Measurements from ENCODE around the gene NABP2. TPM values are rescaled to one million over a fixed set of nuclear protein-coding genes. Genes with fewer than 3 reads are reported as not detected.

NABP2 gene
- polyA plus RNA-seq, 1 of the 3 experiments (the other 2 are of a cell fraction) = 49.3 TPM

- no peaks in the 10 kb centered on the region for H3K9me2 ChIP-seq
- WGBS (ENCODE audit: low lambda C conversion rate) = 1% methylated on average over 42 of the region's 42 CpGs
- POLR2A ChIA-PET = interaction anchor here (0.7 to 2.2 kb wide), 13 partner anchors 31 to 272 kb away, joined by 3 to 21 read pairs (median 4); partner anchors contain the start of genes ANKRD52, COQ10A, ESYT1 and MYL6
- H3K27ac ChIP-seq (ENCODE audit: low read depth in 2 of 2, low read length in 1 of 2) = peak overlapping the region; percentile 83 to 87
- CTCF ChIA-PET = interaction anchor here (0.7 to 13.8 kb wide), 66 partner anchors 10 to 445 kb away, joined by 3 to 272 read pairs (median 5); partner anchors contain the start of genes ANKRD52, COQ10A, CS and ERBB3
- TF ChIP-seq USF1 (IDR thresholded peaks at IDR 0.05; ENCODE audit: borderline replicate concordance, low read depth) (no peak), RCOR1 (IDR thresholded peaks at IDR 0.05; ENCODE audit: low read length) (peak; percentile 61; the same call in 1 of the 2 replicates), RAD21 (IDR thresholded peaks at IDR 0.05; ENCODE audit: low read length) (no peak), TEAD4 (IDR thresholded peaks at IDR 0.05; ENCODE audit: borderline replicate concordance, insufficient read depth) (peak; percentile 93; the same call in 1 of the 2 replicates), CHD2 (IDR thresholded peaks at IDR 0.05; ENCODE audit: low read length, partially characterized antibody) (peak; percentile 69), REST (IDR thresholded peaks at IDR 0.05; ENCODE audit: low read depth, low read length) (peak; percentile 8; the same call in 1 of the 2 replicates), MAX (IDR thresholded peaks at IDR 0.05; ENCODE audit: low read depth) (peak; percentile 73), FOSL2 (IDR thresholded peaks at IDR 0.05; ENCODE audit: borderline replicate concordance, low read depth) (peak; percentile 59; the same call in 1 of the 2 replicates), RXRA (IDR thresholded peaks at IDR 0.05; ENCODE audit: borderline replicate concordance, low read depth) (no peak), ELF1 (IDR thresholded peaks at IDR 0.05) (peak; percentile 84), JUND (IDR thresholded peaks at IDR 0.05) (no peak), YY1 (IDR thresholded peaks at IDR 0.05; ENCODE audit: low read depth) (peak; percentile 67; the same call in 1 of the 2 replicates), GABPA (IDR thresholded peaks at IDR 0.05; ENCODE audit: low read depth) (peak; percentile 67), TAF1 (IDR thresholded peaks at IDR 0.05; ENCODE audit: borderline replicate concordance, low read depth, low read length) (no peak)
- H3K27me3 ChIP-seq (ENCODE audit: insufficient read depth) = no peaks in the 10 kb centered on the region
- peaks cover 8 to 13% of the 10 kb centered on the region in 2 experiments; a peak in 2 of 4 replicates for H3K4me1 ChIP-seq (ENCODE audit: control insufficient read depth in 1 of 2, insufficient read depth in 2 of 2, low read depth in 1 of 2, low read length in 1 of 2)
- peak overlapping the region; percentile 97 for H3K4me2 ChIP-seq
- peaks cover 38% of the 10 kb centered on the region for H3K79me2 ChIP-seq (ENCODE audit: insufficient read depth)
- H3K9ac ChIP-seq = peak overlapping the region; percentile 94
- no peaks in the 10 kb centered on the region for H3K9me3 ChIP-seq
- peak; percentile 77 for DNase-seq
- H4K20me1 ChIP-seq (ENCODE audit: insufficient read depth) = peaks cover 8% of the 10 kb centered on the region
- H3K36me3 ChIP-seq (replicated peaks in 1 of 2; ENCODE audit: control insufficient read depth in 1 of 2, insufficient read depth in 2 of 2, low read length in 1 of 2) = peaks cover 9 to 18% of the 10 kb centered on the region in 2 experiments
- peak overlapping the region; percentile 96 for H2AFZ ChIP-seq (ENCODE audit: low read depth)
- peaks cover 19% of the 10 kb centered on the region for H3F3A ChIP-seq (replicated peaks; ENCODE audit: insufficient read depth)
- peak overlapping the region; percentile 87 to 91 for H3K4me3 ChIP-seq (ENCODE audit: low read depth in 2 of 2, low read length in 1 of 2)
Observed at GRCh38 chr12:56189918-56190694, 34.0 kb upstream of the NABP2 start.

Data from SK-N-SH (cell line).